NOMO-1 treated with dmso at 0.1 percent for 144 hours (cell line): ENCODE results near the gene PPP2R5C.
A peak's percentile ranks its signal among the peaks of the same experiment; 100 is the strongest.

Experiments used
- DNase-seq: peaks from one replicate; lab custom pipeline; 2025; ENCODE audit not compliant: unreplicated experiment; lab: John Stamatoyannopoulos, UW

PPP2R5C gene

GRCh38 chr14:101859958-101860357 is 98.4 kb downstream of the PPP2R5C start:
- DNase-seq, result no peak

- DNase-seq, result no peak
These were observed 100.0 kb downstream of the PPP2R5C start for GRCh38 chr14:101861464-101861863.

- DNase-seq, result no peak
These were observed 100.7 kb downstream of the PPP2R5C start for GRCh38 chr14:101862177-101862576.

- DNase-seq, result no peak
These were observed 101.2 kb downstream of the PPP2R5C start for GRCh38 chr14:101862711-101863110.

- DNase-seq, result no peak
These were observed 103.8 kb downstream of the PPP2R5C start for GRCh38 chr14:101865288-101865687.

- DNase-seq, result no peak
These were observed 106.3 kb downstream of the PPP2R5C start for GRCh38 chr14:101867854-101868253.

GRCh38 chr14:101869217-101869616 is 107.7 kb downstream of the PPP2R5C start:
- no peak for DNase-seq

GRCh38 chr14:101870273-101870939 is 108.9 kb downstream of the PPP2R5C start:
- DNase-seq, result no peak

GRCh38 chr14:101872346-101872745 is 110.8 kb downstream of the PPP2R5C start:
- DNase-seq, result no peak

GRCh38 chr14:101873076-101873825 is 111.7 kb downstream of the PPP2R5C start:
- no peak for DNase-seq

- DNase-seq, result no peak
These were observed 112.5 kb downstream of the PPP2R5C start for GRCh38 chr14:101873991-101874390.

GRCh38 chr14:101875041-101875726 is 113.7 kb downstream of the PPP2R5C start:
- DNase-seq, result no peak

- no peak for DNase-seq
These were observed 114.4 kb downstream of the PPP2R5C start for GRCh38 chr14:101875727-101876554.

- DNase-seq, result peak; percentile 94
These were observed 115.0 kb downstream of the PPP2R5C start for GRCh38 chr14:101876555-101876938.

- DNase-seq, result no peak
These were observed 116.3 kb downstream of the PPP2R5C start for GRCh38 chr14:101877766-101878165.

- DNase-seq, result no peak
These were observed 116.8 kb downstream of the PPP2R5C start for GRCh38 chr14:101878211-101878821.

GRCh38 chr14:101878822-101879528 is 117.5 kb downstream of the PPP2R5C start:
- DNase-seq, result no peak

GRCh38 chr14:101879529-101880336 is 118.2 kb downstream of the PPP2R5C start:
- DNase-seq, result no peak

GRCh38 chr14:101881426-101881825 is 119.9 kb downstream of the PPP2R5C start:
- DNase-seq, result no peak
